ENCODE data around the gene TRPC6.

TRPC6 gene

DNA sequence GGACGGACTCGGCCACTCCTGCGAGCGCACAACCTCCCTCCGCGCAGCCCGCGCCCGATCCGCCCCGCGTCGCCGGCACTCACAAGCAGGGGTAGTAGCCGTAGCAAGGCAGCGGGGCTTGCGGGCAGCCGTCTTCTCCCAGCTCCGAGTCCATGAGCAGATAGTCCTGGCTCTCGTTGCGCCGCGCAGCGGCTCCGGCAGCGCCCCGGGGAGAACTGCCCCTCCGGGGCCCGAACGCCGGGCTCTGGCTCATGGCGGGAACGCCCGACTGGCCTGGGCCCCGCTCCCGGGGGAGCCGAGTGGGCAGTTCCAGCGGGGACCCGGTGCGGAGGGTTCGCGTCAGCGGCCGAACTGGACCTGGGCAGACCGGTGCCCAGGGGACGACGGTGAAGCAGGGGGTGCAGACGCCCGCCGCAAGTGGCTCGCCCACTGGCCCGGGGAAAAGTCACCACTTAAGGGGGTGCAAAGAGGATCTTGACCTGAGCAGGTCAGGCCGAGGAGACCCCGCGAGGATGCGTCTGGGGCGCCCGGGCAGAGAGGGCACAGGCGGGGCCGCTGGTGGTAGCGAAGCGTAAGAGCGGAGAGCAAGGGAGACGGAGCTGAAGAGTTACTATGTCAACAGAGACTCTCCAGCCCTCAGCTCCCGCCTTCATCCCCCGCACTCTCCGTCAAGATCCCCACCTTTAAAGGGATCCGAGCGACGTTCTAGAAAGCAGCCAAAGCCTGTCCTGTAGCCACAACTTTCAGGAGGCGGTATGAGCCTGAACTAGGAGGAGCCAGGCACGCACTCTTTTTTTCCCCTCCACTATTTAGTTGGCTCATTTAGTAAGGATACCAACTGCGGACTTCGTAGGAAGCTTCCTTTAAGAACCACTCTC is at the start of gene TRPC6:
TRPC6 (minus strand) TSS at position 757 of the 878 bp plus-strand sequence; CDS start at position 253, 504 bp downstream.
- no peak for DNase-seq

GRCh38 chr11:101620026-101620425 is 36.2 kb upstream of the TRPC6 start:
- no peak for DNase-seq

- DNase-seq: no peak
Observed at GRCh38 chr11:101618709-101619108, 34.9 kb upstream of the TRPC6 start.

- DNase-seq: no peak
Observed at GRCh38 chr11:101617735-101618332, 34.0 kb upstream of the TRPC6 start.

DNA sequence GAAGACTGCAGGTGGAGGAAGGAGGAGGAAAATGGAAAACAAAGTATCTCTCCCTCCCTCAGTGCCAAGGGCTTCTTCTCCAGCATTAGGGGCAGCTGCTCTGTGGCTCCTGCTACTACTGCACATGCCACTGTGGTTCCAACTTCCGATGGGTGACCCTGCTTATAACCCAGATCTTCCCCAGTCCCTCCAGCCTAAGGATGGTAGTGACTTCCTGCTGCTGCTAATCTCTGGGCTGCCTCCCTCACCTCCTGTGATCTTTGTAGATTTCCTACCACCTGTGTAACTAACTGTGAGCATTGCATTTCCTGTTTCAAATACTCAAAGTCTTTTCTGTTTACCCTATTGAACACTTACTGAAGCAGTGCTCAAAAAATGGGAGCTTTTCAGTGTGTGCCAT is 28.7 kb upstream of the TRPC6 start:
- no peak for DNase-seq

DNA sequence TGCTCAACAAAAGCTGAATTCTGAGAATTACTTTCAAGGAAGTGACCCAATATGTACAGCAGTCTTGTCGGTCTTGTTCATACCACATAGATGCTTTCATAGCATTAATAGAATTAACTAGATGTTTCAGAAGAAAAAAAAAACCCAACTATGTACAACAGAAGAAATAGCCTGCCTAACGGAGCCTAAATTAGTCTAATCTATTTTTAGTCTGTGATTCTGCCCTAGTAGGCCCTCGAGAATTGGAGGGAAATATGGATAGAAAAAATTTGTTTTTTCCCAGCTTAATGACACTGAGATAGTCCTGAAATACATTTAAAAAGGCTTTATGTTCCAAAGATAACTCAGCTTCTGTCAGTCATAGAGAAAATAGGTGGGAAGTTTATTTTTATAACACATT is 17.1 kb upstream of the TRPC6 start:
- DNase-seq: no peak

- no peak for DNase-seq
Observed at GRCh38 chr11:101586965-101587364, 3.2 kb upstream of the TRPC6 start.

- DNase-seq: no peak
Observed at GRCh38 chr11:101584655-101585054, 848 bp upstream of the TRPC6 start.

- DNase-seq: no peak
Observed at GRCh38 chr11:101584129-101584515, 315 bp upstream of the TRPC6 start.

DNA sequence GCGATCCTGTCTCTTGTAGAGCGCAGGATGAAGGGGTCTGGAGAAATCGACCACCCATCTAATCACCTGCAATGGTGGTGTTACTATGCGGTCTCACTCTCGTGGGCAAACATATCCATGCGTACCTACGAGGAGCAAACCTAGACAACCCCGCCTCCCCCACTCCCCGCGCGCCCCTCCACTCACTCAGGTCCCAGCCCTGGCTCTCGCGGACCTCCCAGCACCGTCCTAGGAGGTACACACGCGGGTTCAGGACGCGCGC is 887 bp downstream of the TRPC6 start:
- DNase-seq: no peak

- DNase-seq: no peak
Observed at GRCh38 chr11:101582236-101582988, 1.4 kb downstream of the TRPC6 start.

DNA sequence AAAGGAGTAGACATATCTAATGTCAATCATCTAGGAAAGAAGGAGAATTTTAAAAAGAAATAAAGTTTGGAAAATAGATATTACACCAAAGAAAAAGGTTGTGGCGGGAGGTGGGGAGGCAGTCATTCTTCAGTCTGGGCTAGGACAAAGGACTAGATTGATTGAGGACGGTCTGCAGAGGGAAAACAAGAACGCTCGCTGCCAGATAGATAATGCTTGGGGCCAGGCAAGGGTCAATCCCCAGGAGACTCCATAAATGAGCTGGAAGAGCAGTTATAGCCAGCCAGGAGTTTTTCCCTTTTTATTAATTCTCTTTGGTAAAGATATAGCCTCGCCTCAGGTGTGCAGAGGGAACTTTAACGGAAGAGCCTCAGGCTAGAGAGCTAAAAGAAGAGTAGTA is 6.3 kb downstream of the TRPC6 start:
- no peak for DNase-seq

DNA sequence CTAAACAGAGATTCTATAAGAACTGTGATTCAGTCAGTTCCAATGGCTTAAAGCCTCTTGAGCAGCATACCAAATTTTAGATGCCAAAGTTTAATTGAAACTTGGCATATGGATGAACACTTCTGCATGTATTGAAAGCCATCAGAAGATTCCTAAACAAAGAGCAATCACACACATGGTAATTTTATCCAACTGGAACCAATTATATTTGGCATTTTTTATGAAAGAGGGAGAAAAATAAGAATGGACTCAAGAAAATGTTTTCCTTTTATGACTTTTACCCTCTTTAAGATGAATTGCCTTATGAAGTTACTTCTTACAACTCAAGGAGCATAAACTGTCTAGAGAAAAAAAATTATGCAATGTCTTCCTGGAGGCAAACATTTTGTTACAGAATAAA is 7.4 kb downstream of the TRPC6 start:
- DNase-seq: no peak

GRCh38 chr11:101574886-101575285 is 8.9 kb downstream of the TRPC6 start:
- no peak for DNase-seq

DNA sequence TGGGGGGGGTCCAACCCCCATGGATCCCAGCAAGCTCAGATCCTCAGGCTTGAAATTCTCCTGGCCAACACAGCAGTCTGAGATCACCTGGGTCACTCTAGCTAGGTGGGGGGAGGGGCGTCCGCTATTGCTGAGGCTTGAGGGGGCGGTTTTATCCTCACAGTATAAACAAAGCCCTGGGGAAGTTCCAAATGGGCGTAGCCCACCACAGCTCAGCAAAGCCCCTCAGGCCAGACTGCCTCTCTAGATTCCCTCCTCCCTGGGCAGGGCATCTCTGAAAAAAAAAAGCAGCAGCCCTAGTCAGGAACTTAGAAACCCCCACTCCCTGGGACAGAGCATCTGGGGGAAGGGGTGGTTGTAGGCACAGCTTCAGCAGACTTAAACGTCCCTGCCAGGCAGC is 16.7 kb downstream of the TRPC6 start:
- no peak for DNase-seq

DNA sequence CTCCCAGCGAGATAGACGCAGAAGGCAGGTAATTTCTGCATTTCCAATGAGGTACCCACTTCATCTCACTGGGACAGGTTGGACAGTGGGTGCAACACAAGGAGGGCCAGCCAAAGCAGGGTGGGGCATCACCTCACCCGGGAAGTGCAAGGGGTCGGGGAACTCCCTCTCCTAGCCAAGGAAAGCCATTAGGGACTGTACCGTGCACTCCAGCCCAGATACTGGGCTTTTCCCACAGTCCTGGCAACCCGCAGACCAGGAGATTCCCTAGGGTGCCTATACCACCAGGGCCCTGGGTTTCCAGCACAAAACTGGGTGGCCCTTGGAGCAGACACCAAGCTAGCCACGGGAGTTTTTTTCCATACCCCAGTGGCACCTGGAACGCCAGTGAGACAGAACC is 17.2 kb downstream of the TRPC6 start:
- no peak for DNase-seq

DNA sequence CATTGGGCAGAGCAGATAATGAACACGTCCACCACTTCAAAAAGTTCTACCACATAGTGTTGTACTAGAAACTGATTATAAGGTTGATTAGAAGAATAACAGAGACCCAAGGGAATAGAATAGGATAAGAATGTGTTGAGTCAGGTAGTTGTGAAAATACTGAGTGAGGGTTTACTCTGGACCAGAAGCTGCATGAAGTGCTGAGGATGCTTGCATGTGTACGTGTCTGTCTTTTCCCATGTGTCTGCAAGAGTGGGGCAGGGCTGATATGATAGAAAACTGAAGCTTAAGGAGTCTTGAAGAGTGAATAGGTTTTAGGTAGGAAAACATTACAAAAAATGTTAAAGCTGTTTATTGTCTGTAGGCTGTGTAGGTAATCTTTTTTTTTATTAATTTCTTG is 20.6 kb downstream of the TRPC6 start:
- DNase-seq: no peak

DNA sequence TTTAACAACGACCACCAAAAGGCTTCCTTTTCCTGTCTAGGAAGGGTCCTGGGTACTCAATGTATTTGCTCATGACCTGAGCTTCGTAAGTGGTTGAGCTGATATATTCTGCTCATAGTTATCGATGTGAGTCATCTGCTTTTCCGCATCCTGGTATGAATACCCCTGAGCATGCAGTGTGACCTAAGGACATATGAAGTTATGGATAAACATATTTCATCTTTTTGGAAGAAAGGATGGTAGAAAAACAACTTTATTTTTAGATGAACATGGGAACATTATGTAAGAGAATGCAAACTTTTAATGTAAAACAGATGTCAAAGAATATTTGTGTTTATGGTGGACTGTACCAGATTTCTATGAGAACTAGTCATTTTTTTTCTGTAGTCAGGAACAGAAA is 28.4 kb downstream of the TRPC6 start:
- no peak for DNase-seq

- DNase-seq: no peak
Observed at GRCh38 chr11:101553891-101554292, 29.9 kb downstream of the TRPC6 start.

GRCh38 chr11:101552888-101553287 is 30.9 kb downstream of the TRPC6 start:
- DNase-seq: no peak

DNA sequence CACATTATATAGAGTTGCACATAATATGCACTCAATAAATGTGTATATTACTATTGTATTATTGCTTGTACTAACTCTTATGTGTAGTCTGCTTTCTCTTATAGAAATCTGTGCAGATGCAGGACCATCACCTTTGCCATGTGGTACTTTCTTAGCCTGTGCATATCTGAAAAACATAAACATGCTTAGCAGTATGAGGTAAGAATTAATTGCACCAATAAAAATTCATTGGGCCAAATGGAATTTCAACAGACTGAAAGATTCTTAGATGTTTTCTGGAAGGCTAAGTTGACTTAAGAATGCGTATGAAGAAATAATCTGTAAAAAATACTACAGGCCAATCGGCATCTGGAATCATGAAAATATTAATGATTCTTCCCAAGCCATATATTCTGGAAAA is 55.3 kb downstream of the TRPC6 start:
- DNase-seq: no peak

- DNase-seq: no peak
Observed at GRCh38 chr11:101523634-101524260, 60.1 kb downstream of the TRPC6 start.

DNA sequence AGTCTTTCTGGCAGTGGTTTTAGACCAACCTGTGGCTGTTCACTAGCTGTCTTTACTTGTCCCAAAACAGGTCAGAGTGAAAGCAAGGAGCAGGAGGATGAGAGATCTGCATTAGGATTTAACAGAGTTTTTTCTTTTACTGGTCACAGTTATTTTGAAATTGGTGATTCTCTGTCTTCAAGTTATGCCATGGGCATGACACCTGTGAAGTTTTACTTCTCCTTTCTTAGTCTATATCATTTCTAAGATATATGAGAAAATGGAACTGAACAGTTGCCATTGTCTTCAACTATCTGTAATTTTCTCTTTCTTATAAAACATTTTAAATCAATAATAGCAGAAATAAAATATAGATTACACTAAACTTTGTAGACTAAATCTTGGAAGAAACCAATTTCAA is 60.6 kb downstream of the TRPC6 start:
- DNase-seq: no peak

GRCh38 chr11:101521821-101522220 is 62.0 kb downstream of the TRPC6 start:
- no peak for DNase-seq
